GM21381 (cell line): ENCODE measurements around the gene SLAMF9.
"Not testable (repeated sequence)": the region's sequence is repeated elsewhere in the genome, so short reads cannot be mapped to it uniquely, and the experiment has no call there.

Source experiments
- ATAC-seq: cut with Tn5 transposase; IDR thresholded peaks from one replicate; pipeline ENCODE4 v1.9.1; 2021; ENCODE audit warnings: mild to moderate bottlenecking, moderate library complexity; ENCODE audit not compliant: unreplicated experiment

Gene SLAMF9

GRCh38 chr1:159921700-159922504, 32.1 kb downstream of the SLAMF9 start:
- ATAC-seq = no peak

GRCh38 chr1:159921251-159921650, 32.8 kb downstream of the SLAMF9 start:
- peak; percentile 18 for ATAC-seq

GRCh38 chr1:159920651-159921050, 33.4 kb downstream of the SLAMF9 start:
- no peak for ATAC-seq

- no peak for ATAC-seq
These were observed 33.8 kb downstream of the SLAMF9 start for GRCh38 chr1:159920202-159920601.

- ATAC-seq = no peak
These were observed 34.7 kb downstream of the SLAMF9 start for GRCh38 chr1:159919236-159919865.

- ATAC-seq = no peak
These were observed 35.5 kb downstream of the SLAMF9 start for GRCh38 chr1:159918352-159919200.

GRCh38 chr1:159917533-159918351, 36.3 kb downstream of the SLAMF9 start:
- no peak for ATAC-seq

GRCh38 chr1:159916242-159917051, 37.6 kb downstream of the SLAMF9 start:
- ATAC-seq = no peak

GRCh38 chr1:159915571-159916241, 38.3 kb downstream of the SLAMF9 start:
- no peak for ATAC-seq

GRCh38 chr1:159914252-159915018, 39.6 kb downstream of the SLAMF9 start:
- ATAC-seq = no peak

- no peak for ATAC-seq
These were observed 40.4 kb downstream of the SLAMF9 start for GRCh38 chr1:159913451-159914192.

GRCh38 chr1:159911326-159912070, 42.5 kb downstream of the SLAMF9 start:
- no peak for ATAC-seq

GRCh38 chr1:159908031-159908940, 45.8 kb downstream of the SLAMF9 start:
- no peak for ATAC-seq

GRCh38 chr1:159906960-159907359, 47.1 kb downstream of the SLAMF9 start:
- no peak for ATAC-seq

GRCh38 chr1:159904036-159904435, 50.0 kb downstream of the SLAMF9 start:
- ATAC-seq = not testable (repeated sequence)

- ATAC-seq = no peak
These were observed 51.5 kb downstream of the SLAMF9 start for GRCh38 chr1:159902541-159902940.
